Smooth muscle cell (in vitro differentiated cells): ENCODE measurements around the gene ADGRD1. TPM values are rescaled to one million over a fixed set of nuclear protein-coding genes. Genes with fewer than 3 reads are reported as not detected.

Experiments
- DNase-seq: peaks from one replicate; lab custom pipeline; 2025; ENCODE audit not compliant: unreplicated experiment; lab: John Stamatoyannopoulos, UW
- H2AFZ ChIP-seq: fragments of 200-600 bp; sonication (generic); 2 replicates; pipeline ENCODE4 v1.6.0; 2016; ENCODE audit warnings: antibody characterized with exemption, low read depth, mild to moderate bottlenecking
- H3F3A ChIP-seq: fragments of 200-600 bp; sonication (generic); 2 replicates; pipeline ENCODE4 v1.6.0; 2017; ENCODE audit warnings: antibody characterized with exemption, low read depth
- H3K27ac ChIP-seq: fragments of 200-600 bp; sonication (generic); 2 replicates; pipeline ENCODE4 v1.5.1; 2016; ENCODE audit warnings: low read depth, mild to moderate bottlenecking
- H3K27me3 ChIP-seq: fragments of 200-600 bp; sonication (generic); 2 replicates; pipeline ENCODE4 v1.6.1; 2016; ENCODE audit warnings: low read depth, mild to moderate bottlenecking
- H3K36me3 ChIP-seq: fragments of 200-600 bp; sonication (generic); 2 replicates; pipeline ENCODE4 v1.5.1; 2016; ENCODE audit warnings: low read depth
- H3K4me1 ChIP-seq: fragments of 200-600 bp; sonication (generic); 2 replicates; pipeline ENCODE4 v1.5.1; 2016; ENCODE audit warnings: low read depth
- H3K4me2 ChIP-seq: fragments of 200-600 bp; sonication (generic); 2 replicates; pipeline ENCODE4 v1.6.0; 2016; ENCODE audit warnings: mild to moderate bottlenecking
- H3K4me3 ChIP-seq: fragments of 200-600 bp; sonication (generic); 2 replicates; pipeline ENCODE4 v1.5.1; 2016; ENCODE audit warnings: mild to moderate bottlenecking
- H3K79me2 ChIP-seq: fragments of 200-600 bp; sonication (generic); 2 replicates; pipeline ENCODE4 v1.6.0; 2016; ENCODE audit warnings: low read depth, mild to moderate bottlenecking
- H3K9ac ChIP-seq: fragments of 200-600 bp; sonication (generic); 2 replicates; pipeline ENCODE4 v1.6.0; 2016; ENCODE audit warnings: low read depth
- H3K9me3 ChIP-seq: fragments of 200-600 bp; sonication (generic); replicated peaks from 2 replicates; pipeline ENCODE4 v1.5.1; 2016; ENCODE audit warnings: low read depth
- H4K20me1 ChIP-seq: fragments of 200-600 bp; sonication (generic); 2 replicates; pipeline ENCODE4 v1.6.0; 2016; ENCODE audit warnings: low read depth
- WGBS: methylation state at CpG from one replicate; pipeline ENCODE4 v1.1.7; 2016; ENCODE audit warnings: low lambda C conversion rate; 5-methylcytosine and 5-hydroxymethylcytosine counted together
- polyA plus RNA-seq: library from polyadenylated mRNA; unstranded; fragments of >200 nt; fragmentation: Nextera tagmentation; extraction: Ambion mirVana; gene quantifications from 2 replicates; pipeline ENCODE4 v1.2.1, GENCODE V29; 2016
- total RNA-seq: library from RNA; depleted of rRNA; stranded (reverse); fragments of >200 nt; gene quantifications from 2 replicates; pipeline ENCODE4 v1.2.3, GENCODE V29; 2014
- TF ChIP-seq, protein P1 (sequence below): fragments of 200-600 bp; sonication (generic); IDR thresholded peaks from 2 replicates; pipeline ENCODE4 v1.5.1; 2017; ENCODE audit warnings: borderline replicate concordance, mild to moderate bottlenecking, antibody characterized with exemption; ENCODE audit not compliant: insufficient read depth, poor library complexity, severe bottlenecking

Gene ADGRD1
- total and polyA plus RNA-seq, 2 experiments from 2014 or later = 0.14 TPM; not detected in 1

DNA sequence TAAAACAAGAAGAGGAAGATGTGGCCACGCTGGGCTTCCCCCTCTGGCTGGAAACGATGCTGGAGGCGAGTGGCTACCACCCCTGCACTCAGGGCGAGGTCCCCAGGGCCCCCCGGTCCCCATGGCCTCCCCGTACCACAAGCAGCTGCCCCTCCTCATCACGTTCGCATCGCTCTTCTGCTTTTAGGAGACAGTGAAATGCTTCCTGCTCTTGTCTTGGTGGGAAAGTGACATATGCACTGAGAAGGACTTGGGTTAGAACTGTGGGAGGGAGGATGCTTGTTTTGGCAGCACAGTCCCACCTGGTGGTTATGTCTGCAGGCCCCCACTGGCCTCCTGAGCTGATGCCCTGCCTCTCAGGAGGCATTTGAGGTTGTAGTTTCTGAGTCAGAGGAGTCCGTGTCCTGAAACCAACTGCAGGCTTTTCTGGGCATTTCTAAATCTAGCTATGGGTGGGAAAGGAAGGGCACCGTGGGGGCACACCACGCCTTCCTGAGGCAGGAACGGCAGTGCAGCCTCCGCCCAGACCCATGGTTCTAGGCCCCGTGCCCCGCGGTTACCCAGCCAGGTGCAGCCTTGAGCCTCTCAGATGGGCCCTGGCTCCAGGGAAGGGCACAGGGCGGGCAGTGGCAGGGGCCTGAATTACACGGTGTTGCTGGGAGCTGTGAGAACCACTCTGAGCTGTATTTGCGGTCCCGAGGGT is 139.3 kb downstream of the ADGRD1 start:
- no peaks in the 10 kb centered on the region for H4K20me1 ChIP-seq
- no peak overlapping the region for H3K9ac ChIP-seq
- no peaks in the 10 kb centered on the region for H3K9me3 ChIP-seq
- TF ChIP-seq, protein P1, sequence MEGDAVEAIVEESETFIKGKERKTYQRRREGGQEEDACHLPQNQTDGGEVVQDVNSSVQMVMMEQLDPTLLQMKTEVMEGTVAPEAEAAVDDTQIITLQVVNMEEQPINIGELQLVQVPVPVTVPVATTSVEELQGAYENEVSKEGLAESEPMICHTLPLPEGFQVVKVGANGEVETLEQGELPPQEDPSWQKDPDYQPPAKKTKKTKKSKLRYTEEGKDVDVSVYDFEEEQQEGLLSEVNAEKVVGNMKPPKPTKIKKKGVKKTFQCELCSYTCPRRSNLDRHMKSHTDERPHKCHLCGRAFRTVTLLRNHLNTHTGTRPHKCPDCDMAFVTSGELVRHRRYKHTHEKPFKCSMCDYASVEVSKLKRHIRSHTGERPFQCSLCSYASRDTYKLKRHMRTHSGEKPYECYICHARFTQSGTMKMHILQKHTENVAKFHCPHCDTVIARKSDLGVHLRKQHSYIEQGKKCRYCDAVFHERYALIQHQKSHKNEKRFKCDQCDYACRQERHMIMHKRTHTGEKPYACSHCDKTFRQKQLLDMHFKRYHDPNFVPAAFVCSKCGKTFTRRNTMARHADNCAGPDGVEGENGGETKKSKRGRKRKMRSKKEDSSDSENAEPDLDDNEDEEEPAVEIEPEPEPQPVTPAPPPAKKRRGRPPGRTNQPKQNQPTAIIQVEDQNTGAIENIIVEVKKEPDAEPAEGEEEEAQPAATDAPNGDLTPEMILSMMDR = no peak
- H2AFZ ChIP-seq = no peak overlapping the region
- H3K79me2 ChIP-seq = no peaks in the 10 kb centered on the region
- no peaks in the 10 kb centered on the region for H3K27me3 ChIP-seq
- DNase-seq = no peak
- H3K4me2 ChIP-seq = no peak overlapping the region
- H3K4me1 ChIP-seq = no peaks in the 10 kb centered on the region
- WGBS = 82% methylated on average over 21 of the region's 21 CpGs
- no peak overlapping the region for H3K4me3 ChIP-seq
- no peaks in the 10 kb centered on the region for H3K36me3 ChIP-seq
- no peaks in the 10 kb centered on the region for H3F3A ChIP-seq
- no peak overlapping the region for H3K27ac ChIP-seq

DNA sequence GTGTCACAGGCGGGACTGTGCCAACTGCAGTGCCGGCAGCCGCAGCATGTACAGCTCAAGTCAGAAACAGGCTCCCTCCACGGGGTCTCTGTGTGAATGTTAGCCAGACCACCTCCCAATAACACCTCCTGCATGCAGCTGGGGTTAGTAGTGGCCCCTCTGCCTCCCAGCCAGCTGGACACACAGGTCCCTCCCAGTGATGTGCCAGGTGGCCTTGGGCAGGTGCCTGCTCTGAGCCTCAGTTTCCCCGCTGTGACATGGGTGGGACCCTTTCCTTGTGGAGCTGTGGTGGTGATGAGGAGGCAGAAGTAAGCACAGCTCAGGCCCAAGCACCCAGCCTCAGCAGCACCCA is 139.9 kb downstream of the ADGRD1 start:
- Histone ChIP-seq H3K27me3 (no peaks in the 10 kb centered on the region), H4K20me1 (no peaks in the 10 kb centered on the region), H3K4me2 (no peak overlapping the region), H3K9me3 (no peaks in the 10 kb centered on the region), H3K9ac (no peak overlapping the region), H3F3A (no peaks in the 10 kb centered on the region), H3K4me3 (no peak overlapping the region), H3K79me2 (no peaks in the 10 kb centered on the region), H3K36me3 (no peaks in the 10 kb centered on the region), H3K27ac (no peak overlapping the region), H3K4me1 (no peaks in the 10 kb centered on the region), H2AFZ (no peak overlapping the region)
- DNase-seq = no peak
- 75% methylated on average over 3 of the region's 5 CpGs for WGBS
- TF ChIP-seq, protein P1 = no peak

DNA sequence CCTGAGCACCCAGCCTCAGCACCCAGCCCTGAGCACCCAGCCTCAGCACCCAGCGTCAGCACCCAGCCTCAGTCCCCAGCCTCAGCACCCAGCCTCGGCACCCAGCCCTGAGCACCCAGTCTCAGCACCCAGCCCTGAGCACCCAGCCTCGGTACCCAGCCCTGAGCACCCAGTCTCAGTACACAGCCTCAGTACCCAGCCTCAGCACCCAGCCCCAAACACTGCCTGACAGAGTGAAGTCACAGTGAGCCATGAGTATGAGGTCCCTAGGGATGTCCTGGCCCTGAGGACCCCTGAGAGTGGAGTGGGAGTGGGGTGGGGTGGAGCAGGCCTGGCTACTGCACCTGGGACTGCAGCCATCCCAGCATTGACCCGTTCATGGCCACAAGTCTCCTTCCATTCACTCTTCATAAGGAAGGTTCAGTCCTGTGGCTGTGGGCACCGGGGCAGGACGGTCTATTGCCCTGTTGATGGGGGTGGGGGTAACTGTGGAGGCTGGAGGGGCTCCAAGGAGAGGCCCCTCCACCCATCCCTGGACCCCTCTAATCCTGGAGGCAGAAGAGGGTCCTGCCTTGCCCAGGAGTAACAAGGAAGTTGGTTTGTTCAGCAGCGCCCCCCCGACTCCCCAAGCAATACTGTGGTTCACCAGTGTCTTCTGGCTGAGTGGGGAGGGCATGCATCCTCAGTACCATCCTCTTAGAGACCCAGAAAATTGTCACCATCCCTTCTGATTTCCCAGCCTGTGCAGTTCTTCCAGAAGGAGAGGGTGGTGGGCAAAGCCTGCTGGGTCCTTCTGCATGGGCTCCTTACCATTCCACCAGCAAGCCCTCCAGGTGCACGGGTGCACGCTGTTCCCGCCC is 140.5 kb downstream of the ADGRD1 start:
- Histone ChIP-seq H3K27me3 (peaks cover 3% of the 10 kb centered on the region), H3K36me3 (no peaks in the 10 kb centered on the region), H3K4me2 (no peak overlapping the region), H3K27ac (no peak overlapping the region), H3K4me3 (no peak overlapping the region), H3K9ac (no peak overlapping the region), H3K4me1 (no peaks in the 10 kb centered on the region), H4K20me1 (no peaks in the 10 kb centered on the region), H2AFZ (no peak overlapping the region), H3F3A (no peaks in the 10 kb centered on the region), H3K9me3 (no peaks in the 10 kb centered on the region), H3K79me2 (no peaks in the 10 kb centered on the region)
- TF ChIP-seq, protein P1 = no peak
- WGBS = 87% methylated on average over 11 of the region's 11 CpGs
- no peak for DNase-seq
